HG03039 (cell line): ENCODE results near the gene MYCBPAP.
A peak's percentile ranks its signal among the peaks of the same experiment; 100 is the strongest.

Experiments used
- ATAC-seq: cut with Tn5 transposase; IDR thresholded peaks from one replicate; pipeline ENCODE4 v1.9.1; 2021; ENCODE audit warnings: mild to moderate bottlenecking, moderate library complexity; ENCODE audit not compliant: unreplicated experiment

The MYCBPAP gene

DNA sequence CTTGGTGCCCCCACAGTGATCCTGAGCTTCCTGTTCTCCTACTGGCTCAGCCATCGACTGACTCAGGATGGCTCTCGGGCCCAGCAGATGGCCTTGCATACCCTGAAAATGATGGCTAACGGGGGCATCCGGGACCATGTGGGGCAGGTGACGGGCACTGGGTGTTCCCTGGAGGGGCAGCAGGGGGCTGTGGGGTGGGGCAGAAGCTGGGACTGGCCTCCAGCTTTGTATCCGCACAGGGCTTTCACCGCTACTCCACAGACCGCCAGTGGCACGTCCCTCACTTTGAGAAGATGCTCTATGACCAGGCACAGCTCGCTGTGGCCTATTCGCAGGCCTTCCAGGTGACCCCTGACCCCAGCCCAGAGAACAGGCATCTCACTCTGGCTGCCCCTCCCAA lies 41.7 kb downstream of the MYCBPAP start:
- ATAC-seq, result no peak

DNA sequence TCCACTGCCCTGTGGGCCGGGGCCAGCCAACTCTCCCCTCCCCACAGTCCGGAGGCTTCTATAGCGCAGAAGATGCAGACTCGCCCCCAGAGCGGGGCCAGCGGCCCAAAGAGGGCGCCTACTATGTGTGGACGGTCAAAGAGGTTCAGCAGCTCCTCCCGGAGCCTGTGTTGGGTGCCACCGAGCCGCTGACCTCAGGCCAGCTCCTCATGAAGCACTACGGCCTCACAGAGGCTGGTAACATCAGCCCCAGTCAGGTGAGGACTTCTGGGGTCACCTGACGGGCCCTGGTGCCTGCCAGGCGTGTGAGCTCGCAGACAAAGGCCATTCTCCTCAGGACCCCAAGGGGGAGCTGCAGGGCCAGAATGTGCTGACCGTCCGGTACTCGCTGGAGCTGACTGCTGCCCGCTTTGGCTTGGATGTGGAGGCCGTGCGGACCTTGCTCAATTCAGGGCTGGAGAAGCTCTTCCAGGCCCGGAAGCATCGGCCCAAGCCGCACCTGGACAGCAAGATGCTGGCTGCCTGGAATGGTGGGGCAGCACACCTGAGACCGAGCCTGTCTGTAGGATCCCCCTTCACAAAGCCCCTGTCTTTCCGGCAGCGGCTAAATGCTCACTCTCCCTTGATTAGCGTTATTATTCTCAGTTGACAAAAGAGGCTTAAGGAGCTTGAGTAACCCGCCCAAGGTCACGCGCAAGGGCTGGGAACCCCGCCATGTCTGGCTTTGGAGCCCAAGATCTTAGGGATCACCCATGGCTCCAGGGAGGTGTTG lies 42.6 kb downstream of the MYCBPAP start:
- no peak for ATAC-seq

DNA sequence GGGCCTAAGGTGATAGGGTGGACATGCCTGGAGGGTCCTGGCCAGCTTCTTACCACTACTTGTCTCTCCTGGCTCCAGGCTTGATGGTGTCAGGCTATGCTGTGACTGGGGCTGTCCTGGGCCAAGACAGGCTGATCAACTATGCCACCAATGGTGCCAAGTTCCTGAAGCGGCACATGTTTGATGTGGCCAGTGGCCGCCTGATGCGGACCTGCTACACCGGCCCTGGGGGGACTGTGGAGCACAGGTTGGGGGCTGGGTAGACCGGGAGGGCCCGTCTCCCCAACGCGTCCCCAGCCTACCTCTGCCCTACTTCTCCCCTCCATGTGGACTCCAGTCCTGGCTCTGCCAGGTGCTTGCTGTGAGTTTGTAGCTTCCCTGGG lies 43.2 kb downstream of the MYCBPAP start:
- ATAC-seq, result no peak

DNA sequence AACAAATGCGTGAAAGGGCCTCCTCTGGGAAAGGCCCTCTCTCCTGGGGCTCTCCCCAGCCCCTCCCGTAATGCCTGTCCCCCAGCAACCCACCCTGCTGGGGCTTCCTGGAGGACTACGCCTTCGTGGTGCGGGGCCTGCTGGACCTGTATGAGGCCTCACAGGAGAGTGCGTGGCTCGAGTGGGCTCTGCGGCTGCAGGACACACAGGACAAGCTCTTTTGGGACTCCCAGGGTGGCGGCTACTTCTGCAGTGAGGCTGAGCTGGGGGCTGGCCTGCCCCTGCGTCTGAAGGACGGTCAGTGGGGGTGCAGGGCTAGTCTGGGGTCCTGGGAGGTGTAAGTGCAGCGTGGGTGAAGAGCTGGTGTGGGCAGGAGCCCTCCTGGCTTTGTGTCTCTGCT lies 43.6 kb downstream of the MYCBPAP start:
- no peak for ATAC-seq

DNA sequence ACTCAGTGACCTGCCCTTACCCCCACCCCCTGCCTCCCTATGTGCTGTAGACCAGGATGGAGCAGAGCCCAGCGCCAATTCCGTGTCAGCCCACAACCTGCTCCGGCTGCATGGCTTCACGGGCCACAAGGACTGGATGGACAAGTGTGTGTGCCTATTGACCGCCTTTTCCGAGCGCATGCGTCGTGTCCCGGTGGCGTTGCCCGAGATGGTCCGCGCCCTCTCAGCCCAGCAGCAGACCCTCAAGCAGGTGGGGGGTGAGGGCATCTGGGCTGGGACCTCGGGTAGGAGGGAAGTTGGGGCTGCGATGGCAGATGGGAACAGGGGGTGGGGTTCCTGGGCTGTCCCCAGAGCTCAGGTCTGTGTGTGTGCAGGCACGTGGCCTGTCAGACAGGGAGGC lies 46.0 kb downstream of the MYCBPAP start:
- ATAC-seq, result no peak

DNA sequence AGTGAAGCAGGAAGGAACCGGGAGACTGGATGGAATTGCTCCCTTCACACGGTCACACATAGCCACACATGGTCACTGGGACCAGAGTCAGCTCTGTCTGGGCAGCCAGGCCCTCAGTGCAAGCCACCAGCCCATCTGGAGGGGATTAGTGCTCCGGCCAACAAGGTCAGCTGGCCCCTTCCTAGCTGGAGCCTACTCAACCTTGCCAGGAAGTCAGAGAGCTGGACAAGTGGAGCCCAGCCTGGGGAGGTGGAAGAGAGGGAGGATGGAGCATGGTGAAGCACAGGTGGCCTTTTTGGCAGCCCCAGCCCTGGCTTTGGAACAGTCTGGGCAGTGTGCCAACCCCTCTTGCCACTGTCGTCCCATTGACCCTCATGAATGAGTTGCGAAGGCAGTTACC lies 48.6 kb downstream of the MYCBPAP start:
- no peak for ATAC-seq

DNA sequence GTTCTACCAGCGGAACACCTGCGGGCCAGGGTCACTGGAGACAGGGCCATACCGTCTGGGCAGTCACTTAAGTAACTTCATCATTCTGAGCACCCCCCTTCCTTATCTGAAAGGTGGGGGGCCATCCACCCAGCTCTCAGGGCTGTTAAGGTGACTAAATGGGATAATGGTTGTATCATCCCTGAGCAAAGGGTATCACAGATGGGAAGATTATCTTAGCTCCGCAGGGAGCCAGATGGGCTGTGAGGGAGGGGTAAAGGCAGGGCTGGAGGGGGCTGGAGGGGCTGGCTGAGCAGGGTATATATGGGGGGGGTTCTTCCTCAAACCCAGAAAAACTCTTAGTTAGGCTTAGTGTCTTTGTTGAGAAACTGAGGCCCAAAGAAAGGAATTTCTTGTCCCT lies 49.4 kb downstream of the MYCBPAP start:
- no peak for ATAC-seq

DNA sequence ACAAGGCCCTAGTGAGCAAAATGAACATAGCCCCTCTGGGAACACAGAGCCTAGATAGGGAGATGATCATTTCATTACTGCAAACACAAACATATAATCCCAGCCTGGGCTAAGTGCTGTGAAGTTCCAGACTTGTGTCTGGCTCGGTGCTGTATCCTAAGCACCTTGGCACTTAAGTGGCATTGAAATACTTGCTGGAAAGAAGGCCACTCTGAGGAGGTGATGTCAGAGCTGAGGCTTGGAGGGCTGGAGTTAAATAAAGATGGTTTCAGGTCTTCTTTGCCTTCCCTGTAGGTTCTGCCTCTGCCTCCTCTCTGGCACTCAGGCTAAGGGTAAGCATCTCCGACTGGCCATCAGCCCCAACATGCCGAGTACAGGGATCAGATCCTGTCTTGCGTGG lies 49.9 kb downstream of the MYCBPAP start:
- no peak for ATAC-seq

DNA sequence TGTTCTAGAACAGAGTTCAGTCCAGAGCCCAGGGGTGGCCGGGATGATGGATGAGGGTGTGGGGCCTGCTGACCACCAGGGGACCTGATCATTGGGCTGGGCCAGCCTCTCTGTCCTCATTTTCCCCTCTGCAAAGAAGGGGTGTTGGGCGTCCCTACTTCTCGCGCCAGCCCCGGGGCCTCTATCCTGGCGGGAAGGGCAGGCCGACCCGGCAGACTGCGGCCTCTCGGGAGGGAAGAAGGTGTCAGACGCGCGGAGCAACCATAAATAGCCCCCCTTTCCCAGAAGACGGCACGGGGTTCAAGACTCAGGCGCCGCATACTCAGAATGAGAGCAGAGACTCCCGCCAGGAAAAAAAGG lies 50.3 kb downstream of the MYCBPAP start:
- ATAC-seq, result no peak

DNA sequence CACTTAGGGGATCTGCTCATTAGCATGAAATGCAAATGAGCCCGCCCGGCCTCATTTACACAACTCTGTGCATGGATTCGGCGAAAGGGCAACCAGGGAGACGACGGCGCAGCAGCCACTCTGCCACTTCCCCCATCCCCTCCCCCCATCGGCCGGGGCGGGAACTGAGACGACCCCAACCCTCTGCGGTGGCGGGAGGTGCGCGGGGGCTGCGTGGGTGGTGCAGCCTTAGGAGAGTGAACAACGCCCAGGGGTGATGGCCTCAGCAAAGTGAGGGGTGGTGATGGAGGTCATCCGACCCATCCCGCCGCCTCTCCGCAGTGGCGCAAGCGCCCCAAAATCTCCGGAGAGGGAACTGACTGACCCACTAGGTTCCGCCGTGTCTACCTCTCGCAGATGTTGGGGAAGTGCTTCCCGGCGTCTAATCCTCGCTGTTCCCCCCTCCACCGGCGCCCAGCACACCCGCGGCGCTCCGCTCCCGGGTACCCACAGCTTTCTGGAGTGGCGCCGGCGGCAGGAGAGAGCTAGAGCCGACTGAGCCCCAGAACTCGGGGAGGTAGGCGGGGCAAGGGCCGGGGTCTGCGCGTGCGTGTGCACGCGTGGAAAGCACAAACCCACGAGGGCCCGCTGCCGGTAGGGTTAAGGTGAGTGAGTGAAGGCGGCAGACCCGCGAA lies 50.8 kb downstream of the MYCBPAP start:
- ATAC-seq, result no peak

DNA sequence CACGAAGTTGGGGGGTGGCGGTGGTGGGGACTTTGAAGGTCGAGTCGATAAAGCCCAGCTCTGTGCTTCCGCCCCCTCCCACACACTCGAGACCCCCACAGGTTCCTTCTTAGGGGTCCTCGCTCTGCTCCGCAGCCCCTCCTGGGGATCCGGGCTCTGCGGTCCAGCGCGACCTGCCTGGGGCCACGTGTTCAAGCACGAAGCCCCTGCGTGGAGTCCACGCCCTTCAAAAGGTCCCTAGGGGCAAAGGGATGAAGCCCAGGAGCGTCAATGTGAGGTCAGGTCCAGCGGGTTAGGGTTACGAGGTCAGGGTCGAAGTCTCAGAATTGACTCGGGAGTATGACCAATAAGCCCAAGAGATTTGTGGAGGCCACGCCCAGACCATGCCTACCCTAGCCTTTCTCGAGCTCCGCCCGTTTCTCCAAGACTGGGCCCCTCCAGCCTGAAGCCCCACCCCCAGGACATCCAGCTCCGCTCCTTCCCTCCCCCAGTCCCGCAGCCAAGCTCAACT lies 51.5 kb downstream of the MYCBPAP start:
- no peak for ATAC-seq

DNA sequence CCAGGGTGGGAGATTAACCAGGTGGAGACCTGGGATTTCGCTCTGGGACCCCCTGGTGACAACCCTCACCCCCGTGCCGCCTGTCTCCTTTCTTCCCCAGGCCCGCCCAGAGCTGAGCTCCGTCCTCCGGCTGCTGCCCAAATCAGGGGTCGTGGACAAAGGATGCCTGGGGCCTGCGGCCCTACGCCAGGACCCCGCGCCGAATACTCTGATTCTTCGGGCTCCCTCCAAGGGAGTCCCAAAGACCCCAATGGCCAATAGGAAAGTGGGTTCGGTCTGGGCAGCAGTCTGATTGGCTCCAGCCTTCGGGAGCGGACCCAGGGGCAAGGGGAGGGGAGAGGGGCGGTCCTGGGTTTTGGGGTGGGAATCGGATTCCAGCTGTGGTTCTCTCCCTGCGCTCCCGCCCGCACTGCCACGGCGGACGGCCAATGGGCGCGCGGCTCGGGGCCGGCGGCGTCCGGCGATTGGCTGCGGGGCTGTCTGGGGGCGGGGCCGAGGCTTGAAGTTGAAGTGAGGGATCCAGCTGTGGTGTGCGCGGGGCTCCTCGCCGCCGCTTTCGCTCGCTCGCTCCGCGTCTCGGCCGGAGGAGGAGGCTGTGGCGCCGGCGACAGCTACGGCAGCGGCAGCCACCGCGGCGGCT lies 52.1 kb downstream of the MYCBPAP start, which contains the start of gene CACNA1G:
Gene CACNA1G (plus strand): TSS at position 531 of the 640 bp plus-strand sequence. CDS start 745 bp downstream, outside the sequence.
- peak; percentile 84 for ATAC-seq

DNA sequence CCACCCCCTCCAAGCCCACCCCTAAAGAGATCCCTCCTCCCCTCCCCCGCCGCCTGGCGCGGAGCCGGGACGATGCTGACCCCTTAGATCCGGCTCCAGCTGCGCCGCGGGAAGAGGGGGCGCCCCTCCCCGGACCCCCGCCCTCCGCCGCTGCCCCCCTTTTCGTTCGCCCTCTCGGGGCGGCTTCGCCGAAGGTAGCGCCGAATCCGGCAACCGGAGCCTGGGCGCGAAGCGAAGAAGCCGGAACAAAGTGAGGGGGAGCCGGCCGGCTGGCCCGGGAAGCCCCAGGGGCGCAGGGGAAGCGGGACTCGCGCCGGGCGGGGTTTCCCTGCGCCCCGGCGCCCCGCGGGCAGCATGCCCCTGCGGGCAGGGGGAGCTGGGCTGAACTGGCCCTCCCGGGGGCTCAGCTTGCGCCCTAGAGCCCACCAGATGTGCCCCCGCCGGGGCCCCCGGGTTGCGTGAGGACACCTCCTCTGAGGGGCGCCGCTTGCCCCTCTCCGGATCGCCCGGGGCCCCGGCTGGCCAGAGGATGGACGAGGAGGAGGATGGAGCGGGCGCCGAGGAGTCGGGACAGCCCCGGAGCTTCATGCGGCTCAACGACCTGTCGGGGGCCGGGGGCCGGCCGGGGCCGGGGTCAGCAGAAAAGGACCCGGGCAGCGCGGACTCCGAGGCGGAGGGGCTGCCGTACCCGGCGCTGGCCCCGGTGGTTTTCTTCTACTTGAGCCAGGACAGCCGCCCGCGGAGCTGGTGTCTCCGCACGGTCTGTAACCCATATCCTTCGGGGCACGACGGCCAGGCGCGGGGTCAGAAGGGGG lies 52.9 kb downstream of the MYCBPAP start:
- ATAC-seq, result no peak

DNA sequence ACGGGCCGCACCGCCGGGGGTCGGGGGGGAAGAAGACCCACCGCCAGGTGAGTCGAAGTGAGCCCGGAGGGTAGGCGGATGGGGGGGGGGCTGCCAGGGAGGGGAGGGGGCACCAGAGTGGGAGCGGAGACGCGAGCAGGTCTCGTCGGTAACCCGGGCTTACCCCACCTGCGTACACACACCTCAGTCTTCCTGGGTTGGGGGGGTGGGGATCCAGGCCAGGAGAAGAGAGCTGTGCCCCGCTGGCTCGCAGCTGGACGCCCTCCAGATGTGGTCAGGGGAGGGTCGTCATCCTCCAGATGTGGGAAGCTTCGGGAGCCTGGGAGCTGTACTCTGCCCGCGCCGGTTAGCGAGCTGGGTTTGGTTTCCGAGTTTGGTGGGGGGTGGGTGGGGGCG lies 53.5 kb downstream of the MYCBPAP start:
- no peak for ATAC-seq

DNA sequence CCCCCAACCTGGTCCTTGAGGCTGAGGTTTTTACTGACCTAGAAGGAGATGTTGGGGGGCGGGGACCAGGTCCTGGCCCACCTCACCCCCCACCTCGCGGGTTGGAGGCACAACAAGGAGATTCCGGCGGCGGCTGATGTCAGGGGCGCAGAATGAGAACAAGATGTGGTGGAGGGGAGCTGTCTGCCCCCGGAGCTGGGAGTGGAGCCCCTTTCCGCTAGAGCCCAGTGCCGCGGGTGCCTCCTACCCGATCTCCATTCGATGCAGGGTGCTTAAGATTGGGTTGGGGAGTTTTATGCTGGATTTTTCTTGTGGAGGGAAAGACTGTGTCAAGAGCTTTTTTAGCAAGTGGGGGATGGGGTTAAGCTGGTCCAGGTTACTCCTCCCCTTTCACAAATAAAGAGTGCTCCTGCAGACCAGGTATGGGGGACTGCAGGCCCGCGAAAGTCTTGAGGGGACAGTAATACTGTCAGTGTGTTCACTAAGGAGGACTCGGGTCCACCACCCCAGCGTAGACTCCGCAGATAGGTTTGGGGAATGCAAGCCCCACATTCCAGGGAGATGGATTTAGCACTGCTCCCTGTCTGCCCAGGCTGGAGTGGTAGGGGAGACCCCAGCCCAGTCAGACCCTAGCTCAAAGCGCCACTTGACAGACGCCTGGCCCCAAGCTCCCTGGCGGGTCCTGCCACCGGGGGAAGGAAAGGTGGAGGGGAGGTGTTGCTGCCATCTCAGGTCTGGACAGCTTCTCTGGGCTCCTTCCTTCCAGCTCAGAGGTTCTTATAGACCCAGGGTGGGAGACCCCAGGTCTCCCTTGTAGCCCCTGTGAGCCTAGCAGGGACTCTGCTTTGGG lies 54.2 kb downstream of the MYCBPAP start:
- no peak for ATAC-seq

DNA sequence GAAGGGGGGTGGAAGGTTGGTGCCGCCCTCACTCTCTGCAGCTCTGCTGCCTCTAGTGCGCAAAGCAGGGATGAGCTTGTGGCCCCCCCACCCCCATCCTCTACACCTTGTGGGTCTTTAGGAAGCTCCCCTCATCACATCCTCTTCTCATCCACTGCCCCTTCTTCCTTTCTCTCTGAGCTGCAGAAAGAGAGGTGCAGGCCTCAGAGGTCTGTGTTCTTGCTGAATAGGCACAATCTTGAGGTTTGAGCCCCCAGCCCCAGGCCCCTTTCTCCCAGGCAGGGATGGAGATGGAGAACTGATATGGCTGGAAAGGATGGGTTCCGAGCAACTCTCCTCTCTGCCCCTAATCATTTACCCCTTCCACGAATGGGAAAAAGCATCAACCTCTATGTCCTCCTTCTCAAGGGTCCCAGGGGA lies 54.9 kb downstream of the MYCBPAP start:
- ATAC-seq, result no peak

DNA sequence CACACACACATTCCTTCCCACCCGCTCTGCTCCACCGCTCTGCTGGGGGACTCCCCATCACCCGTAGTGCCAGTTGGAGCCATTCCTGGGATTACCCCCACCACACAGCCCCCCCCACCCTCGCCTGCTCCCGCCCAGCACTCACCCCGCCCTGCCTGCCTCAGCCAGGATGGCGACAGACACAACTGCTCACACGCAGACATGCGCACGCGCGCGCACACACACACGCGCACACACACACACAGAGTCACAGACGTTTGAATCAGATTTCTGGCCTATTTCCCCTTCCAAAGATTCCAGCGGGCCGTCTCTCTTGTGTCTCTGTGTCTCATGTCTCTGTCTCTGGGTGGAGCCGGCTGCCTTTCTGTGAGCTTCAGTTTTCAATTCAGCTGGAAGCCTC lies 56.7 kb downstream of the MYCBPAP start:
- no peak for ATAC-seq

DNA sequence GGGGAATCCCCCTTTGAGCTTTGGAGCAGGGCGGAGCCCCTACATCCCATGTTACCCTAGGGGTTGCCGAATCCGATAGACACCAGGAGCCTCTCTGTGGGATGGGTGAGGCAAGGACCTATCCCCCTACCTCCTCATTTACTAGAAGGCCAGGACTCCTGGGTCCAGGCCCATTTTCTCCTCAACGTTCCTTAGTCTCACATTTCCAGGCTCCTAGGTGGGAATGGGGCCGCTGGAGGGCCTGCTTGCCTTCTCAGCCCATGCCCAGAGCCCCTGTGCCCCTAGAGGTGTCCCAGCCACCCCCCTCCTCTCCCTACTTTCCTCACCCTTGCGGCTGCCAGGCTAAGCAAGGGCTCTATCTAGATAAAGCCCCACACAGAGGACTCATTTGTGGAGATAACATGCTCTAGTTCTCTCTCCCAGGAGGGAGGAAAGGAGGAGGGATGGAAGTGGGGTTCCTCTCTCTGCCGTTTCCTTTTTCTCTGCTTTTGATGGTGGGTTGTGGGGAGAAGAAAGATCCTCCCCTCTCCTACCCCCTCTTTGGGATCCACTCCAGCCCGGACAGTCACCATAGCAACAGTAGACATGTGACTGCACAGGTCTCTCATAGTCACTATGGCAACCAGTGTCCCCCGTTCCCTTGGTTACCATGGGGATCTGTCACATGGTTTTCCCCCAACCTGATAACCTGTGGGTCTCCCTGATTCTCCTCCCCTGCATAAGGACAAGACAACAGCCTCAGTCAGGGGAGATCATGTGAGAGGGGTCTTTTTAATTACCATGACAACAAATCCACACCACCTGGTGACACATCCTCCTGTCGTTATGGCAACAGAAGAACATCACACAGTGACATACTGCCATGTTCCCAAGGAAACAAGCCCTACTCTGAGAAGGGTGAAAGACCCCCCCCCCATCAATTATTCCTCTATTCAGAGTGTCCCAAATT lies 57.4 kb downstream of the MYCBPAP start:
- no peak for ATAC-seq

DNA sequence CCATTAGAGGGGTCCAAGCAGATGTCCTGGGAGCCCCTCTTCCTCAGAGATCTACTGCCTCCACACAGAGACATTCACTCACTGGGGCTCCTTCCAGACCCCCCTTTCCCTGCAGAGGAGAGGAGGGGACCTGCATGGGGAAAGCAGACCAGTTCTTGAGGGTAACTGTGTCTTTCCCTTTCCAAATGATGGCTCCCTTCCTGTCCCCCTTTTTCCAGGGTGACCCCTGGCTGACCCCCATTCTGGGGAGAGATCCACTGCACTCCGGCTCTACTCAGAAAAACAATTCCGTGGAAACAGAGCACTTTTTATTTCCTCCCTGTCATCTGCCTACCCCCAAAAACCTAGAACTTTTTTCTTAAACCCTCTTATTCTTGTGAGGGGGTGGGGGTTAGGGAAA lies 58.6 kb downstream of the MYCBPAP start:
- no peak for ATAC-seq
